GM12878 (cell line): Measurements from ENCODE around the gene PCSK5. TPM values are rescaled to one million over a fixed set of nuclear protein-coding genes. Genes with fewer than 3 reads are reported as not detected.

Source experiments
- ATAC-seq: fragments of 200-7000 bp; cut with Tn5 transposase; 3 replicates; pipeline ENCODE4 v1.9.1; 2020; ENCODE audit warnings: mild to moderate bottlenecking, moderate library complexity
- BruUV-seq: library from RNA; stranded (reverse); fragments of 400-500 nt; replicated peaks from 2 replicates; lab custom pipeline; 2021; lab: Mats Ljungman, UMichigan
- CTCF ChIA-PET: fragments of 300-600 bp; sonication (Branson Sonifier 250); formaldehyde crosslinking; extraction: SDS; loops from one replicate; lab custom pipeline; 2021; ENCODE audit warnings: inconsistent platforms; lab: Yijun Ruan, JAX
- POLR2A ChIA-PET: fragments of 350-600 bp; formaldehyde crosslinking; extraction: SDS; loops from one replicate; lab custom pipeline; 2021; ENCODE audit warnings: inconsistent platforms; lab: Charles Lee
- RAD21 ChIA-PET: fragments of 300-600 bp; sonication (Branson Sonifier 250); formaldehyde crosslinking; loops from one replicate; lab custom pipeline; 2023; ENCODE audit warnings: antibody characterized with exemption; ENCODE audit not compliant: unreplicated experiment; lab: Charles Lee
- SMC1A ChIA-PET: fragments of 300-600 bp; sonication (Branson Sonifier 250); formaldehyde crosslinking; loops from one replicate; lab custom pipeline; 2023; ENCODE audit not compliant: unreplicated experiment, uncharacterized antibody; lab: Charles Lee
- DNase-seq: peaks from one replicate; pipeline ENCODE4 v3.0.0-alpha.2; 2011; ENCODE audit warnings: low read depth, low spot score
- FAIRE-seq: peaks from 3 replicates; lab custom pipeline; 2011; peaks lifted over from hg19 to GRCh38; lab: Jason Lieb, UNC
- H2AFZ ChIP-seq: 2 replicates; pipeline ENCODE4 v1.6.0; 2011; ENCODE audit warnings: low read depth, low read length, control low read depth; ENCODE audit not compliant: control insufficient read depth
- H3K27ac ChIP-seq: 2 replicates; pipeline ENCODE4 v1.5.1; 2011; ENCODE audit warnings: control low read depth; ENCODE audit not compliant: control insufficient read depth, insufficient read depth
- H3K27me3 ChIP-seq, 2 experiments: replicated peaks in 1 of 2; 2 replicates each; pipeline versions ENCODE4 v1.6.0 to v1.6.1; 2011; ENCODE audit warnings: low read length in 1 of 2; ENCODE audit not compliant: control insufficient read depth in 2 of 2, insufficient read depth in 2 of 2
- H3K36me3 ChIP-seq, 2 experiments: 2 replicates each; pipeline ENCODE4 v1.5.1; 2011; ENCODE audit warnings: low read length in 1 of 2; ENCODE audit not compliant: control insufficient read depth in 2 of 2, insufficient read depth in 2 of 2
- H3K4me1 ChIP-seq: 2 replicates; pipeline ENCODE4 v1.6.1; 2011; ENCODE audit warnings: mild to moderate bottlenecking, low read length, moderate library complexity, mixed read lengths; ENCODE audit not compliant: control insufficient read depth, insufficient read depth
- H3K4me2 ChIP-seq: 2 replicates; pipeline ENCODE4 v1.6.0; 2011; ENCODE audit warnings: control low read depth; ENCODE audit not compliant: control insufficient read depth, insufficient read depth
- H3K4me3 ChIP-seq: fragments of 200-600 bp; sonication (generic); 2 replicates; pipeline ENCODE4 v1.5.1; 2016
- H3K79me2 ChIP-seq: 2 replicates; pipeline ENCODE4 v1.6.0; 2011; ENCODE audit warnings: low read length; ENCODE audit not compliant: control insufficient read depth, insufficient read depth
- H3K9ac ChIP-seq: 2 replicates; pipeline ENCODE4 v1.8.0; 2011; ENCODE audit warnings: low read length, control low read depth, mixed read lengths; ENCODE audit not compliant: control insufficient read depth, insufficient read depth
- H3K9me3 ChIP-seq: replicated peaks from 3 replicates; pipeline ENCODE4 v1.5.1; 2011; ENCODE audit warnings: mild to moderate bottlenecking, low read length; ENCODE audit not compliant: control insufficient read depth, insufficient read depth
- H4K20me1 ChIP-seq: 2 replicates; pipeline ENCODE4 v1.6.0; 2011; ENCODE audit not compliant: control insufficient read depth, insufficient read depth
- CBFB ChIP-seq: IDR thresholded peaks from 2 replicates; pipeline ENCODE4 v1.6.1; 2016; ENCODE audit warnings: antibody characterized with exemption, low read depth
- CEBPZ ChIP-seq: fragments of 150-350 bp; IDR thresholded peaks from 2 replicates; pipeline ENCODE4 v1.6.1; 2016; ENCODE audit warnings: low read depth, low read length
- CTCF ChIP-seq, 3 experiments: IDR thresholded peaks in 2 of 3; conservative IDR thresholded peaks in 1 of 3; 2 replicates each; pipeline ENCODE4 v1.5.1; 2011; ENCODE audit warnings: low read depth in 3 of 3, low read length in 3 of 3, mild to moderate bottlenecking in 3 of 3, control low read depth in 2 of 3, moderate library complexity in 2 of 3, inconsistent platforms in 1 of 3, mixed read lengths in 1 of 3; ENCODE audit not compliant: control insufficient read depth in 2 of 3, insufficient read depth in 1 of 3; ENCODE audit errors: extremely low read depth in 1 of 3
- GABPA ChIP-seq: IDR thresholded peaks from 2 replicates; pipeline ENCODE4 v1.6.1; 2014; ENCODE audit warnings: antibody characterized with exemption, low read depth, mild to moderate bottlenecking, inconsistent platforms
- MEF2B ChIP-seq: fragments of 450-650 bp; IDR thresholded peaks from 2 replicates; pipeline ENCODE4 v1.6.1; 2018; ENCODE audit warnings: mild to moderate bottlenecking, moderate library complexity; ENCODE audit not compliant: partially characterized antibody, poor library complexity, severe bottlenecking
- POLR2A ChIP-seq: IDR thresholded peaks from 2 replicates; pipeline ENCODE4 v1.6.1; 2011; ENCODE audit warnings: low read depth, mild to moderate bottlenecking, low read length
- PRDM15 ChIP-seq: fragments of 450-650 bp; formaldehyde crosslinking; IDR thresholded peaks from 2 replicates; pipeline ENCODE4 v1.4.0; 2020; ENCODE audit warnings: mild to moderate bottlenecking, moderate library complexity
- TAF1 ChIP-seq: IDR thresholded peaks from 2 replicates; pipeline ENCODE4 v1.6.1; 2011; ENCODE audit warnings: mild to moderate bottlenecking, low read depth, low read length, borderline replicate concordance
- WGBS: methylation state at CpG from one replicate; pipeline ENCODE4 v1.1.6; 2016; ENCODE audit warnings: low lambda C conversion rate; ENCODE audit not compliant: insufficient replicate concordance, insufficient coverage; ENCODE audit errors: missing lambda C conversion rate; 5-methylcytosine and 5-hydroxymethylcytosine counted together
- in situ Hi-C: fragments of 300-500 bp; cut with MboI; formaldehyde crosslinking; loops from 9 replicates; pipeline ENCODE4 v1.14.3; 2018; ENCODE audit warnings: mixed read lengths
- intact Hi-C: fragments of 100-400 bp; cut with micrococcal nuclease; formaldehyde crosslinking; loops from one replicate; pipeline ENCODE4 v1.14.2; 2022; ENCODE audit not compliant: unreplicated experiment
- polyA plus RNA-seq, 11 experiments: library from polyadenylated mRNA; depleted of rRNA in 4 of 11; unstranded in 6 of 11; stranded (reverse) in 5 of 11; fragments of >200 nt; fragmentation: Nextera tagmentation in 4 of 11; fragmentation: Illumina TruSeq in 1 of 11; extraction: Ambion mirVana in 4 of 11; extraction: Trizol in 1 of 11; gene quantifications; 1 replicate in 1 of 11; 2 replicates in 10 of 11; pipeline versions ENCODE4 v1.2.1 to v1.2.3, GENCODE V29; 2011 to 2016; ENCODE audit warnings: inconsistent platforms in 2 of 11, missing spikeins in 2 of 11, low read depth in 1 of 11
- total RNA-seq, 4 experiments: library from RNA; depleted of rRNA in 3 of 4; stranded (reverse); fragments of >200 nt in 3 of 4; fragmentation: Illumina TruSeq in 1 of 4; extraction: Trizol in 1 of 4; gene quantifications; 2 replicates each; pipeline versions ENCODE4 v1.2.1 to v1.2.3, GENCODE V29; 2013 to 2021
- TF ChIP-seq, protein P1 (sequence below): fragments of 450-650 bp; formaldehyde crosslinking; IDR thresholded peaks from 2 replicates; pipeline ENCODE4 v1.5.0; 2022; ENCODE audit warnings: mild to moderate bottlenecking, missing genetic modification characterization

PCSK5 gene
- total and polyA plus RNA-seq, 10 of the 15 experiments (the other 5 are each of a cell fraction or from before 2014, with no cell fraction given): 0.01 to 0.13 (median 0.04) TPM; not detected in 3

- no peak for TF ChIP-seq PRDM15 (CRISPR knock-in tag)
Observed at GRCh38 chr9:76037587-76038225, 147.2 kb downstream of the PCSK5 start (continued).

DNA sequence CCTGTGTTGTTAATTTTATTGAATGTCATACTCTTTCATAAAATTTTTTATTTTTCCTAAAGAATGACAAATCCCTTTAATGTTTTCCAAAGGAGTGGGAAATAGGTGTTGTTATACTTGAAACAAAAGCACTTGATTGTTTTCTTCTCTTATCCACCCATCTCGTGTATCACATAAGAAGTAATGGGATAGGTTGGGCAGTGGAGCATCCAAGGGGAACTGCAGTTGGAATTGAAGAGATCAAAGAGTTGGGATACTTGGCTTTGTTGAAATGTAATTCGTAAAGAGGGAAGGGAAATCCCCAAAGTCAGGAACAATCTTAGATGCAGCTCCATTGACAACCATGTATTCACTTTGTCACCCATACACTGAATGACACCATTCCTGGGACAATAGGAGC, 148.0 kb downstream of the PCSK5 start:
- 0% methylated on average over 2 of the region's 2 CpGs for WGBS
- SMC1A ChIA-PET: no interaction called here
- Histone ChIP-seq H3K27me3 (no peaks in the 10 kb centered on the region; a peak in 1 of 4 replicates), H3K4me2 (no peak overlapping the region), H3K4me3 (no peak overlapping the region), H4K20me1 (no peaks in the 10 kb centered on the region), H3K79me2 (no peaks in the 10 kb centered on the region), H3K27ac (no peak overlapping the region), H3K4me1 (no peaks in the 10 kb centered on the region), H2AFZ (no peak overlapping the region), H3K9me3 (no peaks in the 10 kb centered on the region), H3K9ac (no peak overlapping the region), H3K36me3 (no peaks in the 10 kb centered on the region)
- no TSS peak for BruUV-seq
- DNase-seq (no peak), ATAC-seq (no peak), FAIRE-seq (no peak)
- RAD21 ChIA-PET: no interaction called here
- in situ Hi-C loops (no loop called here), intact Hi-C loops (no loop called here)
- CTCF ChIA-PET: no interaction called here
- POLR2A ChIA-PET: no interaction called here
- TF ChIP-seq MEF2B (no peak), TAF1 (no peak), CBFB (no peak), CTCF (IDR thresholded peaks at IDR 0.05 in 2 of 3, conservative IDR thresholded peaks at IDR 0.05 in 1 of 3; ENCODE audit: control insufficient read depth in 2 of 3, extremely low read depth in 1 of 3, insufficient read depth in 1 of 3, low read depth in 3 of 3, low read length in 3 of 3) (no peak), POLR2A (no peak), CEBPZ (no peak), GABPA (no peak)
- TF ChIP-seq, protein P1, sequence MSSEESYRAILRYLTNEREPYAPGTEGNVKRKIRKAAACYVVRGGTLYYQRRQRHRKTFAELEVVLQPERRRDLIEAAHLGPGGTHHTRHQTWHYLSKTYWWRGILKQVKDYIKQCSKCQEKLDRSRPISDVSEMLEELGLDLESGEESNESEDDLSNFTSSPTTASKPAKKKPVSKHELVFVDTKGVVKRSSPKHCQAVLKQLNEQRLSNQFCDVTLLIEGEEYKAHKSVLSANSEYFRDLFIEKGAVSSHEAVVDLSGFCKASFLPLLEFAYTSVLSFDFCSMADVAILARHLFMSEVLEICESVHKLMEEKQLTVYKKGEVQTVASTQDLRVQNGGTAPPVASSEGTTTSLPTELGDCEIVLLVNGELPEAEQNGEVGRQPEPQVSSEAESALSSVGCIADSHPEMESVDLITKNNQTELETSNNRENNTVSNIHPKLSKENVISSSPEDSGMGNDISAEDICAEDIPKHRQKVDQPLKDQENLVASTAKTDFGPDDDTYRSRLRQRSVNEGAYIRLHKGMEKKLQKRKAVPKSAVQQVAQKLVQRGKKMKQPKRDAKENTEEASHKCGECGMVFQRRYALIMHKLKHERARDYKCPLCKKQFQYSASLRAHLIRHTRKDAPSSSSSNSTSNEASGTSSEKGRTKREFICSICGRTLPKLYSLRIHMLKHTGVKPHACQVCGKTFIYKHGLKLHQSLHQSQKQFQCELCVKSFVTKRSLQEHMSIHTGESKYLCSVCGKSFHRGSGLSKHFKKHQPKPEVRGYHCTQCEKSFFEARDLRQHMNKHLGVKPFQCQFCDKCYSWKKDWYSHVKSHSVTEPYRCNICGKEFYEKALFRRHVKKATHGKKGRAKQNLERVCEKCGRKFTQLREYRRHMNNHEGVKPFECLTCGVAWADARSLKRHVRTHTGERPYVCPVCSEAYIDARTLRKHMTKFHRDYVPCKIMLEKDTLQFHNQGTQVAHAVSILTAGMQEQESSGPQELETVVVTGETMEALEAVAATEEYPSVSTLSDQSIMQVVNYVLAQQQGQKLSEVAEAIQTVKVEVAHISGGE (CRISPR knock-in tag): no peak
